Body of pancreas (tissue), 4 donors: ENCODE data around the gene UBXN10. TPM values are rescaled to one million over a fixed set of nuclear protein-coding genes. Genes with fewer than 3 reads are reported as not detected.

Source experiments
- ATAC-seq: fragments of 150-250 bp; one replicate; pipeline ENCODE4 v1.9.1; 2016
- DNase-seq, 4 donors: peaks; one replicate each; pipeline ENCODE4 v3.0.0-alpha.2; 2019
- H3K27ac ChIP-seq, 4 donors: fragments of 200-600 bp; sonication (generic); 1 replicate in 3 of 4; 2 replicates in 1 of 4; pipeline versions ENCODE4 v1.5.1 to v1.6.1; 2016 to 2019; ENCODE audit warnings: mild to moderate bottlenecking in 1 of 4, mixed read lengths in 1 of 4, moderate library complexity in 1 of 4
- H3K27me3 ChIP-seq, 2 donors: fragments of 200-600 bp; sonication (generic); one replicate each; pipeline ENCODE4 v1.6.0; 2016; ENCODE audit warnings: mild to moderate bottlenecking in 1 of 2
- H3K36me3 ChIP-seq, 2 donors: fragments of 200-600 bp; sonication (generic); replicated peaks in 1 of 2; 2 replicates each; pipeline ENCODE4 v1.5.1; 2016; ENCODE audit warnings: low read depth in 2 of 2; ENCODE audit not compliant: insufficient read depth in 1 of 2
- H3K4me1 ChIP-seq: fragments of 200-600 bp; sonication (generic); one replicate; pipeline ENCODE4 v1.6.0; 2016
- H3K4me3 ChIP-seq, 2 donors: fragments of 200-600 bp; sonication (generic); 1 replicate in 1 of 2; 2 replicates in 1 of 2; pipeline ENCODE4 v1.5.1; 2016 to 2019
- H3K9me3 ChIP-seq, 3 donors: fragments of 200-600 bp; sonication (generic); 1 replicate in 2 of 3; 2 replicates in 1 of 3; pipeline ENCODE4 v1.5.1; 2016
- POLR2A ChIP-seq, 3 donors: fragments of 450-650 bp; IDR thresholded peaks; one replicate each; pipeline ENCODE4 v1.6.1; 2016; ENCODE audit warnings: antibody characterized with exemption in 3 of 3, mild to moderate bottlenecking in 2 of 3
- WGBS, 2 donors: methylation state at CpG; one replicate each; pipeline ENCODE4 v1.1.5; 2017; 5-methylcytosine and 5-hydroxymethylcytosine counted together
- intact Hi-C: fragments of 100-400 bp; cut with DNase I; formaldehyde crosslinking; loops from one replicate; pipeline ENCODE4 v1.15.1; 2023
- total RNA-seq, 2 donors: library from RNA; depleted of rRNA; stranded (reverse); fragments of >200 nt; gene quantifications; one replicate each; pipeline ENCODE4 v1.1.0, GENCODE V29; 2016
- TF ChIP-seq, protein P1 (sequence below), 7 experiments: fragments of 450-650 bp in 4 of 7; fragments of 200-600 bp in 3 of 7; sonication (generic) in 3 of 7; IDR thresholded peaks; one replicate each; pipeline ENCODE4 v1.5.1; 2016 to 2019; ENCODE audit warnings: antibody characterized with exemption in 7 of 7

Gene UBXN10
- total RNA-seq, 2 donors from 2014 or later: under 0.01 to 1.0 TPM

DNA sequence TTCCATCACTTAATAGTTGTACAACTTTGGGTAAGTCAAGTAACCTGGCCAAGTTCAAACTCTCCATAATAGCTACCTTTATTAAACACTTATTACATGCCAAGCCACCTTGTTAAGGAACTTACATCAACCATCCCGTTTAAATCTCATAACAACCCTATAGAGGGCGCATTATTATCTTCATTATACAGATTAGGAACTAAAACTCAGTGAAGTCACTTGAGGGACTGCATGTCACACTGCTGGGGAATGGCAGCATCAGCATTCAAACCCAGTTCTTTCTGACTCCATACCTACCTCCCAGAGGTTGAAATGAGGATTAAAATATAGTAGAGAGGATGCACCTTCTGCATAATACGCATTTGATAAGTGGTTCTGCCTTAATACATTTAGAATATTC lies 47.5 kb downstream of the UBXN10 start:
- WGBS, 2 donors: 27 to 32% methylated on average over 3 of the region's 3 CpGs
- Histone ChIP-seq H3K9me3 (no peaks in the 10 kb centered on the region), H3K36me3 (no peaks in the 10 kb centered on the region), H3K4me3 (no peak overlapping the region), H3K27ac (no peak overlapping the region), H3K4me1 (no peaks in the 10 kb centered on the region), H3K27me3 (no peaks in the 10 kb centered on the region)
- TF ChIP-seq POLR2A (IDR thresholded peaks at IDR 0.05): no peak
- TF ChIP-seq, protein P1, sequence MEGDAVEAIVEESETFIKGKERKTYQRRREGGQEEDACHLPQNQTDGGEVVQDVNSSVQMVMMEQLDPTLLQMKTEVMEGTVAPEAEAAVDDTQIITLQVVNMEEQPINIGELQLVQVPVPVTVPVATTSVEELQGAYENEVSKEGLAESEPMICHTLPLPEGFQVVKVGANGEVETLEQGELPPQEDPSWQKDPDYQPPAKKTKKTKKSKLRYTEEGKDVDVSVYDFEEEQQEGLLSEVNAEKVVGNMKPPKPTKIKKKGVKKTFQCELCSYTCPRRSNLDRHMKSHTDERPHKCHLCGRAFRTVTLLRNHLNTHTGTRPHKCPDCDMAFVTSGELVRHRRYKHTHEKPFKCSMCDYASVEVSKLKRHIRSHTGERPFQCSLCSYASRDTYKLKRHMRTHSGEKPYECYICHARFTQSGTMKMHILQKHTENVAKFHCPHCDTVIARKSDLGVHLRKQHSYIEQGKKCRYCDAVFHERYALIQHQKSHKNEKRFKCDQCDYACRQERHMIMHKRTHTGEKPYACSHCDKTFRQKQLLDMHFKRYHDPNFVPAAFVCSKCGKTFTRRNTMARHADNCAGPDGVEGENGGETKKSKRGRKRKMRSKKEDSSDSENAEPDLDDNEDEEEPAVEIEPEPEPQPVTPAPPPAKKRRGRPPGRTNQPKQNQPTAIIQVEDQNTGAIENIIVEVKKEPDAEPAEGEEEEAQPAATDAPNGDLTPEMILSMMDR (IDR thresholded peaks at IDR 0.05): peak in 4 of 7 experiments; percentile 22 to 38 (median 28)
- intact Hi-C loops: no loop called here
- ATAC-seq (no peak), DNase-seq (no peak)

GRCh38 chr1:20233866-20234265 lies 48.0 kb downstream of the UBXN10 start:
- 19 to 34% methylated on average over 5 to 6 of the region's 6 CpGs for WGBS, 2 donors
- TF ChIP-seq POLR2A (IDR thresholded peaks at IDR 0.05): no peak
- TF ChIP-seq, protein P1 (IDR thresholded peaks at IDR 0.05): no peak
- Histone ChIP-seq H3K36me3 (no peaks in the 10 kb centered on the region), H3K4me3 (no peak overlapping the region), H3K27ac (no peak overlapping the region), H3K4me1 (no peaks in the 10 kb centered on the region), H3K27me3 (no peaks in the 10 kb centered on the region), H3K9me3 (no peaks in the 10 kb centered on the region)
- intact Hi-C loops: no loop called here
- ATAC-seq (no peak), DNase-seq (no peak)

GRCh38 chr1:20234788-20235535 lies 49.1 kb downstream of the UBXN10 start:
- no peaks in the 10 kb centered on the region for H3K4me1 ChIP-seq
- ATAC-seq (no peak), DNase-seq (no peak)
- no peaks in the 10 kb centered on the region for H3K36me3 ChIP-seq
- H3K27me3 ChIP-seq: no peaks in the 10 kb centered on the region
- H3K9me3 ChIP-seq: no peaks in the 10 kb centered on the region
- TF ChIP-seq POLR2A (IDR thresholded peaks at IDR 0.05): no peak
- TF ChIP-seq, protein P1 (IDR thresholded peaks at IDR 0.05): no peak
- 48 to 68% methylated on average over 6 of the region's 6 CpGs for WGBS, 2 donors
- H3K4me3 ChIP-seq: no peak overlapping the region
- H3K27ac ChIP-seq: no peak overlapping the region
- intact Hi-C loops: no loop called here

DNA sequence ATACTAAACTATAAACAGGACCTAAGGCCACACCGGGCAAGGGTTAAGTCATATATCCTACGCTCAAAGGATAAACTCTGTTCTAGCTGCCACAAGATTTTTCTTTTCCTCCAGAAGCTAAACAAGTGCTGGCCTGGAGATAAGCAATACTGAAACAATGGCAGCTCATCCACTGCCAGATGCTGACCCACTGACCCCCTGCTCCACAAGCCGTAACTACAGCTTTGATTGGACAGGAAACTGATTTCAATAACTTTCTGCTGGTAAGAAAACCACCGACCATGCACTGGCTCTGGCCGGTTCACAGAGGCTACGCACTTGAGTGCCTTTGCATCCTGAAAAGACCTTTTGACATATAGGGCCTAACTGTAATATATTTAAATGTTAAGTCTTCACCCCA lies 51.8 kb downstream of the UBXN10 start:
- Histone ChIP-seq H3K4me3 (no peak overlapping the region), H3K36me3 (no peaks in the 10 kb centered on the region), H3K27ac (no peak overlapping the region), H3K27me3 (no peaks in the 10 kb centered on the region), H3K4me1 (no peaks in the 10 kb centered on the region), H3K9me3 (no peaks in the 10 kb centered on the region)
- WGBS, 2 donors: 58 to 73% methylated on average over 6 of the region's 6 CpGs
- no peak for DNase-seq
- intact Hi-C loops: no loop called here
- TF ChIP-seq POLR2A (IDR thresholded peaks at IDR 0.05): no peak
- TF ChIP-seq, protein P1 (IDR thresholded peaks at IDR 0.05): no peak
- ATAC-seq: no peak

GRCh38 chr1:20240012-20240411 lies 54.1 kb downstream of the UBXN10 start:
- WGBS, 2 donors: 33% methylated on average over 2 of the region's 2 CpGs
- H3K36me3 ChIP-seq: no peaks in the 10 kb centered on the region
- DNase-seq (no peak), ATAC-seq (no peak)
- H3K4me3 ChIP-seq: no peak overlapping the region
- H3K4me1 ChIP-seq: no peaks in the 10 kb centered on the region
- H3K27me3 ChIP-seq: no peaks in the 10 kb centered on the region
- no peak for TF ChIP-seq POLR2A (IDR thresholded peaks at IDR 0.05)
- TF ChIP-seq, protein P1 (IDR thresholded peaks at IDR 0.05): no peak
- intact Hi-C loops: no loop called here
- no peaks in the 10 kb centered on the region for H3K9me3 ChIP-seq
- no peak overlapping the region for H3K27ac ChIP-seq
